WTC11 (cell line): ENCODE measurements around the gene GFOD2.

Experiments
- ESRRA ChIP-seq: sonication (generic); formaldehyde crosslinking; IDR thresholded peaks from 2 replicates; pipeline ENCODE4 v1.8.1; 2022; ENCODE audit warnings: mild to moderate bottlenecking, missing genetic modification reagents, borderline replicate concordance
- ETV6 ChIP-seq: sonication (generic); formaldehyde crosslinking; IDR thresholded peaks from 2 replicates; pipeline ENCODE4 v1.8.1; 2022; ENCODE audit warnings: mild to moderate bottlenecking, missing genetic modification reagents
- GTF2I ChIP-seq: fragments of 250-450 bp; sonication (Bioruptor Pico); conservative IDR thresholded peaks from 2 replicates; pipeline ENCODE4 v1.4.0; 2021; ENCODE audit warnings: mild to moderate bottlenecking
- JUN ChIP-seq: sonication (generic); formaldehyde crosslinking; IDR thresholded peaks from 2 replicates; pipeline ENCODE4 v1.8.0; 2023; ENCODE audit warnings: mild to moderate bottlenecking, missing genetic modification reagents
- MXD4 ChIP-seq: fragments of 250-450 bp; sonication (Bioruptor Pico); IDR thresholded peaks from 2 replicates; pipeline ENCODE4 v1.8.0; 2021; ENCODE audit warnings: mild to moderate bottlenecking, moderate library complexity, borderline replicate concordance
- TCF7 ChIP-seq: sonication (generic); formaldehyde crosslinking; IDR thresholded peaks from 2 replicates; pipeline ENCODE4 v1.8.0; 2022; ENCODE audit warnings: mild to moderate bottlenecking, low read depth, missing genetic modification reagents, moderate library complexity
- TEAD1 ChIP-seq: sonication (generic); formaldehyde crosslinking; IDR thresholded peaks from 2 replicates; pipeline ENCODE4 v1.8.0; 2022; ENCODE audit warnings: mild to moderate bottlenecking, missing genetic modification reagents
- TEAD4 ChIP-seq: sonication (generic); formaldehyde crosslinking; IDR thresholded peaks from 2 replicates; pipeline ENCODE4 v1.8.0; 2022; ENCODE audit warnings: mild to moderate bottlenecking, missing genetic modification reagents
- ZNF423 ChIP-seq: fragments of 250-450 bp; sonication (Bioruptor Pico); IDR thresholded peaks from 2 replicates; pipeline ENCODE4 v2.1.2; 2022; ENCODE audit warnings: mild to moderate bottlenecking, moderate library complexity
- TF ChIP-seq, protein P1 (sequence below): sonication (generic); formaldehyde crosslinking; IDR thresholded peaks from 2 replicates; pipeline ENCODE4 v1.8.1; 2022; ENCODE audit warnings: low read depth, missing genetic modification reagents, borderline replicate concordance
- TF ChIP-seq, protein P2 (sequence below): fragments of 200-600 bp; IDR thresholded peaks from 2 replicates; pipeline ENCODE4 v1.8.0; 2022; ENCODE audit warnings: antibody characterized with exemption
- TF ChIP-seq, protein P3 (sequence below): sonication (generic); formaldehyde crosslinking; IDR thresholded peaks from 2 replicates; pipeline ENCODE4 v1.8.1; 2023; ENCODE audit warnings: mild to moderate bottlenecking, missing genetic modification reagents, moderate library complexity
- TF ChIP-seq, protein P4 (sequence below): sonication (generic); formaldehyde crosslinking; IDR thresholded peaks from 2 replicates; pipeline ENCODE4 v1.8.1; 2023; ENCODE audit warnings: mild to moderate bottlenecking, missing genetic modification reagents
- TF ChIP-seq, protein P5 (sequence below): sonication (generic); formaldehyde crosslinking; IDR thresholded peaks from 2 replicates; pipeline ENCODE4 v1.8.0; 2022; ENCODE audit warnings: mild to moderate bottlenecking, missing genetic modification reagents

DNA sequence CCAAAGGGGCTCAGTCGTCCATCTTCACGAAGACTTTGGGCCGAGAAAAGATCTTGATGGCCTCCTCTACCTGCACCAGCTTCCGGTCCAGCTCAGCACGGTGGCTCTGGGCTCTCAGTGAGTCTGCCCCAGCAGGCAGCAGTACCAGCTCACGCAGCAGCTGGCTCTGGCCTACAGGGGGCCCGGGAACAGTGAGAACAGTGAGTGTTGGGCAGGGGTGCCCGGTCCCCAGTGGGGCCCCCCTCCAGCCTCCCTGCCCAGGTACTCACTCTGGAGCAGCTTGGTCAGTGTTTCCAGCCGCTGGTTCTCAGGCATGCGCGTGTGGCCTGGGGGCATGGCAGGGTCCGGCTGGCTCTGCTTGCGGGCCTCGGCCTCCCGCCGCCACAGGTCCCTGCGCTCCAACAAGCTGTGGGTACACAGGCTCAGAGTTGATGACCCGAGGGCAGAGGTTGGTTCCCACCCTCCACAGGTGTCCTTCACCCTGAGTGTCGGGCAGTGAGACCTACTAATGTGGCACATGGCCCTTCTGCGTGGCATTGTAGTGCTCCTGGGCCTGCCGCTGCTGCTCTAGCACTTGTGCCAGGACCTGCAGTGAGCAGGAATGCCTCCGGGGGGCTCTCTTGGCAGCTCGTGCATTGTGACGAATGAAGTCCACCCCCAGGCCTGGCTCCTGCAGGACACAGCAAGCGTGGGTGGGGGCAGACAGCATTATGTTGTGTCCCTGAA lies 55.8 kb downstream of the GFOD2 start:
- TF ChIP-seq, protein P1, sequence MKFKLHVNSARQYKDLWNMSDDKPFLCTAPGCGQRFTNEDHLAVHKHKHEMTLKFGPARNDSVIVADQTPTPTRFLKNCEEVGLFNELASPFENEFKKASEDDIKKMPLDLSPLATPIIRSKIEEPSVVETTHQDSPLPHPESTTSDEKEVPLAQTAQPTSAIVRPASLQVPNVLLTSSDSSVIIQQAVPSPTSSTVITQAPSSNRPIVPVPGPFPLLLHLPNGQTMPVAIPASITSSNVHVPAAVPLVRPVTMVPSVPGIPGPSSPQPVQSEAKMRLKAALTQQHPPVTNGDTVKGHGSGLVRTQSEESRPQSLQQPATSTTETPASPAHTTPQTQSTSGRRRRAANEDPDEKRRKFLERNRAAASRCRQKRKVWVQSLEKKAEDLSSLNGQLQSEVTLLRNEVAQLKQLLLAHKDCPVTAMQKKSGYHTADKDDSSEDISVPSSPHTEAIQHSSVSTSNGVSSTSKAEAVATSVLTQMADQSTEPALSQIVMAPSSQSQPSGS, result no peak
- TF ChIP-seq TCF7 (CRISPR knock-in tag), result no peak
- no peak for TF ChIP-seq JUN (CRISPR knock-in tag)
- TF ChIP-seq ESRRA (CRISPR knock-in tag), result 0 out of 2 replicates have a peak, but pooled peaks have one; percentile 25
- no peak for TF ChIP-seq TEAD4 (CRISPR knock-in tag)
- no peak for TF ChIP-seq TEAD1 (CRISPR knock-in tag)
- TF ChIP-seq, protein P2, sequence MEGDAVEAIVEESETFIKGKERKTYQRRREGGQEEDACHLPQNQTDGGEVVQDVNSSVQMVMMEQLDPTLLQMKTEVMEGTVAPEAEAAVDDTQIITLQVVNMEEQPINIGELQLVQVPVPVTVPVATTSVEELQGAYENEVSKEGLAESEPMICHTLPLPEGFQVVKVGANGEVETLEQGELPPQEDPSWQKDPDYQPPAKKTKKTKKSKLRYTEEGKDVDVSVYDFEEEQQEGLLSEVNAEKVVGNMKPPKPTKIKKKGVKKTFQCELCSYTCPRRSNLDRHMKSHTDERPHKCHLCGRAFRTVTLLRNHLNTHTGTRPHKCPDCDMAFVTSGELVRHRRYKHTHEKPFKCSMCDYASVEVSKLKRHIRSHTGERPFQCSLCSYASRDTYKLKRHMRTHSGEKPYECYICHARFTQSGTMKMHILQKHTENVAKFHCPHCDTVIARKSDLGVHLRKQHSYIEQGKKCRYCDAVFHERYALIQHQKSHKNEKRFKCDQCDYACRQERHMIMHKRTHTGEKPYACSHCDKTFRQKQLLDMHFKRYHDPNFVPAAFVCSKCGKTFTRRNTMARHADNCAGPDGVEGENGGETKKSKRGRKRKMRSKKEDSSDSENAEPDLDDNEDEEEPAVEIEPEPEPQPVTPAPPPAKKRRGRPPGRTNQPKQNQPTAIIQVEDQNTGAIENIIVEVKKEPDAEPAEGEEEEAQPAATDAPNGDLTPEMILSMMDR, result no peak
- no peak for TF ChIP-seq ZNF423
- TF ChIP-seq, protein P3, sequence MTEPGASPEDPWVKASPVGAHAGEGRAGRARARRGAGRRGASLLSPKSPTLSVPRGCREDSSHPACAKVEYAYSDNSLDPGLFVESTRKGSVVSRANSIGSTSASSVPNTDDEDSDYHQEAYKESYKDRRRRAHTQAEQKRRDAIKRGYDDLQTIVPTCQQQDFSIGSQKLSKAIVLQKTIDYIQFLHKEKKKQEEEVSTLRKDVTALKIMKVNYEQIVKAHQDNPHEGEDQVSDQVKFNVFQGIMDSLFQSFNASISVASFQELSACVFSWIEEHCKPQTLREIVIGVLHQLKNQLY (CRISPR knock-in tag), result no peak
- no peak for TF ChIP-seq GTF2I
- TF ChIP-seq, protein P4, sequence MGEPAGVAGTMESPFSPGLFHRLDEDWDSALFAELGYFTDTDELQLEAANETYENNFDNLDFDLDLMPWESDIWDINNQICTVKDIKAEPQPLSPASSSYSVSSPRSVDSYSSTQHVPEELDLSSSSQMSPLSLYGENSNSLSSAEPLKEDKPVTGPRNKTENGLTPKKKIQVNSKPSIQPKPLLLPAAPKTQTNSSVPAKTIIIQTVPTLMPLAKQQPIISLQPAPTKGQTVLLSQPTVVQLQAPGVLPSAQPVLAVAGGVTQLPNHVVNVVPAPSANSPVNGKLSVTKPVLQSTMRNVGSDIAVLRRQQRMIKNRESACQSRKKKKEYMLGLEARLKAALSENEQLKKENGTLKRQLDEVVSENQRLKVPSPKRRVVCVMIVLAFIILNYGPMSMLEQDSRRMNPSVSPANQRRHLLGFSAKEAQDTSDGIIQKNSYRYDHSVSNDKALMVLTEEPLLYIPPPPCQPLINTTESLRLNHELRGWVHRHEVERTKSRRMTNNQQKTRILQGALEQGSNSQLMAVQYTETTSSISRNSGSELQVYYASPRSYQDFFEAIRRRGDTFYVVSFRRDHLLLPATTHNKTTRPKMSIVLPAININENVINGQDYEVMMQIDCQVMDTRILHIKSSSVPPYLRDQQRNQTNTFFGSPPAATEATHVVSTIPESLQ (CRISPR knock-in tag), result no peak
- no peak for TF ChIP-seq ETV6 (CRISPR knock-in tag)
- no peak for TF ChIP-seq MXD4 (CRISPR knock-in tag)
- TF ChIP-seq, protein P5, sequence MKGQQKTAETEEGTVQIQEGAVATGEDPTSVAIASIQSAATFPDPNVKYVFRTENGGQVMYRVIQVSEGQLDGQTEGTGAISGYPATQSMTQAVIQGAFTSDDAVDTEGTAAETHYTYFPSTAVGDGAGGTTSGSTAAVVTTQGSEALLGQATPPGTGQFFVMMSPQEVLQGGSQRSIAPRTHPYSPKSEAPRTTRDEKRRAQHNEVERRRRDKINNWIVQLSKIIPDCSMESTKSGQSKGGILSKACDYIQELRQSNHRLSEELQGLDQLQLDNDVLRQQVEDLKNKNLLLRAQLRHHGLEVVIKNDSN (CRISPR knock-in tag), result no peak
